PFSK-1 (cell line): Measurements from ENCODE around the gene SLIT3.

Source experiments
- FOXP2 ChIP-seq: optimal IDR thresholded peaks from 2 replicates; pipeline ENCODE3; 2011; ENCODE audit warnings: borderline replicate concordance, control low read depth, inconsistent platforms; ENCODE audit not compliant: insufficient read depth; ENCODE audit errors: extremely low read length, extremely low read depth
- POLR2AphosphoS5 ChIP-seq: IDR thresholded peaks from 2 replicates; pipeline ENCODE4 v1.6.1; 2012; ENCODE audit warnings: low read depth, mild to moderate bottlenecking, control low read depth, low read length, moderate library complexity
- REST ChIP-seq, 2 experiments: IDR thresholded peaks; 2 replicates each; pipeline versions ENCODE4 v1.6.1 to v1.8.0; 2011 to 2012; ENCODE audit warnings: low read depth in 2 of 2, low read length in 2 of 2, control low read depth in 1 of 2, inconsistent platforms in 1 of 2, mild to moderate bottlenecking in 1 of 2, moderate library complexity in 1 of 2; ENCODE audit not compliant: insufficient read depth in 1 of 2
- SIN3A ChIP-seq: IDR thresholded peaks from 2 replicates; pipeline ENCODE4 v1.6.1; 2012; ENCODE audit warnings: mild to moderate bottlenecking, low read length, moderate library complexity, borderline replicate concordance; ENCODE audit not compliant: insufficient read depth
- TAF1 ChIP-seq: IDR thresholded peaks from 2 replicates; pipeline ENCODE4 v1.6.1; 2012; ENCODE audit warnings: low read length, control low read depth, borderline replicate concordance; ENCODE audit not compliant: insufficient read depth

The SLIT3 gene

DNA sequence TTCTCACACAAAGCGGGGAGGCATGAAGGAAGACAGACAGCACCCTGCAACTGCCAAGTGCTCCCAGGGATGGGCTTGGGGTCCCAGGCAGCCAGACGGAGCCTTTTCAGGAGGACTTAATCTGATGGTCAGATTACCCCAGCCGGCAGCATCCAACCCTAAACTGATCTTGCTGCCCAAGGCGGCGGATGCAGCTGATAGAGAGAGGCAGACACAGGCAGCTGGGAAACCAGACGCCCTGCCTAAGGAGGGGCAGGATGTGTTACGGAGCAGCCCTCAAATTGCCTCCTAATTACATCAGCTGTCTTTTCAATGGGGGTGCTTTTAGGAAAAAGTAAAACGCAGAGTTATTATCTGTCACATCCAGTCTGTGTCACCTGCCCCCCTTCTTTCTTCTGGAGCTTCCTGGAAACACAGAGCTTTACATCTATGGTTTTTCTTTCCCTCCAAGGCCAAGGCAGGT lies 530.9 kb downstream of the SLIT3 start:
- no peak for TF ChIP-seq SIN3A
- no peak for TF ChIP-seq REST (IDR thresholded peaks at IDR 0.05; ENCODE audit: insufficient read depth in 1 of 2, low read depth in 2 of 2, low read length in 2 of 2)
- TF ChIP-seq FOXP2: no peak
- no peak for TF ChIP-seq TAF1
- TF ChIP-seq POLR2AphosphoS5: no peak

DNA sequence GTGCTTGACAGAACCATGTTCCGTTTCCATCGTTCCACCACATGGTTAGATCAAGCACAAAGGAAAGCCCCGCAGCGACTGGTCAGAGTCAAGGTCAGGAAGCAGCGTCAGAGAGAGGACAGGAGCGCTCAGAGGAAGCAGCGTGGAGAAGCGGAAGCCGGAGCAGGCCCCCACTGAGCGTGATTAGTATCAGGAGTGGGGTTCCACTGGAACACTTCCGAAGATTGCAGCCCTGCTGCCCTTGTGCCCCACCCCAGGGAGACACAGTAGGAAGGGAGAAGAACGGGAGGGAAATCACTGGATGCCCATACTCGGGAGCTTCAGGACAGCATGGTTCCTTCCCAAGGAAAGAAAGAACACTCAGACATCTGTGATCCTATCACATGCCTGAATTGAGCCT lies 532.8 kb downstream of the SLIT3 start:
- TF ChIP-seq REST (IDR thresholded peaks at IDR 0.05; ENCODE audit: insufficient read depth in 1 of 2, low read depth in 2 of 2, low read length in 2 of 2): no peak
- TF ChIP-seq TAF1: no peak
- no peak for TF ChIP-seq SIN3A
- no peak for TF ChIP-seq FOXP2
- TF ChIP-seq POLR2AphosphoS5: no peak

- TF ChIP-seq POLR2AphosphoS5: no peak
- TF ChIP-seq TAF1: no peak
- no peak for TF ChIP-seq FOXP2
- TF ChIP-seq SIN3A: no peak
- TF ChIP-seq REST (IDR thresholded peaks at IDR 0.05; ENCODE audit: insufficient read depth in 1 of 2, low read depth in 2 of 2, low read length in 2 of 2): no peak
Observed at GRCh38 chr5:168766426-168766700, 534.6 kb downstream of the SLIT3 start.

GRCh38 chr5:168765551-168766425 lies 535.2 kb downstream of the SLIT3 start:
- no peak for TF ChIP-seq FOXP2
- TF ChIP-seq REST (IDR thresholded peaks at IDR 0.05; ENCODE audit: insufficient read depth in 1 of 2, low read depth in 2 of 2, low read length in 2 of 2): no peak
- no peak for TF ChIP-seq TAF1
- no peak for TF ChIP-seq SIN3A
- no peak for TF ChIP-seq POLR2AphosphoS5

GRCh38 chr5:168765086-168765550 lies 535.8 kb downstream of the SLIT3 start:
- no peak for TF ChIP-seq TAF1
- no peak for TF ChIP-seq POLR2AphosphoS5
- TF ChIP-seq FOXP2: no peak
- TF ChIP-seq SIN3A: no peak
- no peak for TF ChIP-seq REST (IDR thresholded peaks at IDR 0.05; ENCODE audit: insufficient read depth in 1 of 2, low read depth in 2 of 2, low read length in 2 of 2)
